Colon (tissue), 2 donors: Measurements from ENCODE around the gene CCDC137.
"Not testable (repeated sequence)": the region's sequence is repeated elsewhere in the genome, so short reads cannot be mapped to it uniquely, and the experiment has no call there.

Experiments used
- FAIRE-seq: peaks from 2 replicates; lab custom pipeline; 2012; peaks lifted over from hg19 to GRCh38; lab: Jason Lieb, UNC
- donor health status: control.
- donor health status: control.

The CCDC137 gene

GRCh38 chr17:81666342-81667191, at the start of gene CCDC137, which contains the start of gene OXLD1:
CCDC137 (plus strand) TSS chr17:81666737; CDS start chr17:81666767, 30 bp downstream.
OXLD1 (minus strand) TSS chr17:81666605; CDS start chr17:81666577, 28 bp downstream.
- no peak for FAIRE-seq

- FAIRE-seq, result no peak
These were observed 49.7 kb upstream of the CCDC137 start for GRCh38 chr17:81616877-81617276.

- not testable (repeated sequence) for FAIRE-seq
These were observed 48.2 kb upstream of the CCDC137 start for GRCh38 chr17:81618307-81618706.

GRCh38 chr17:81621494-81622130, 44.9 kb upstream of the CCDC137 start:
- FAIRE-seq, result no peak

GRCh38 chr17:81630274-81630673, 36.3 kb upstream of the CCDC137 start:
- no peak for FAIRE-seq

GRCh38 chr17:81631482-81631881, 35.1 kb upstream of the CCDC137 start:
- no peak for FAIRE-seq

- FAIRE-seq, result no peak
These were observed 31.1 kb upstream of the CCDC137 start for GRCh38 chr17:81635431-81635830.

GRCh38 chr17:81635973-81636504, 30.5 kb upstream of the CCDC137 start:
- FAIRE-seq, result no peak

GRCh38 chr17:81636505-81637288, 29.8 kb upstream of the CCDC137 start, which contains the start of the genes NPLOC4 and TSPAN10:
NPLOC4 (minus strand) TSS chr17:81637112; CDS start chr17:81636930, 182 bp downstream.
TSPAN10 (plus strand) TSS chr17:81637196; CDS start chr17:81642413, 5,217 bp downstream.
- FAIRE-seq, result no peak

- no peak for FAIRE-seq
These were observed 27.9 kb upstream of the CCDC137 start for GRCh38 chr17:81638683-81639082.

GRCh38 chr17:81640011-81640410, 26.5 kb upstream of the CCDC137 start:
- no peak for FAIRE-seq

- no peak for FAIRE-seq
These were observed 24.6 kb upstream of the CCDC137 start for GRCh38 chr17:81641825-81642489.

GRCh38 chr17:81644496-81644895, 22.0 kb upstream of the CCDC137 start:
- no peak for FAIRE-seq

GRCh38 chr17:81644976-81645952, 21.3 kb upstream of the CCDC137 start:
- FAIRE-seq, result no peak

GRCh38 chr17:81646869-81647600, 19.5 kb upstream of the CCDC137 start:
- no peak for FAIRE-seq

- FAIRE-seq, result no peak
These were observed 18.9 kb upstream of the CCDC137 start for GRCh38 chr17:81647640-81648012.

GRCh38 chr17:81648013-81648706, 18.4 kb upstream of the CCDC137 start:
- FAIRE-seq, result no peak

GRCh38 chr17:81648707-81649085, 17.8 kb upstream of the CCDC137 start:
- FAIRE-seq, result no peak

- no peak for FAIRE-seq
These were observed 15.6 kb upstream of the CCDC137 start for GRCh38 chr17:81650951-81651350.
